Suprapubic skin (tissue), 3 donors: ENCODE measurements around the gene RGL3.

Experiments used
- CTCF ChIP-seq, 2 donors: fragments of 200-600 bp in 1 of 2; fragments of 450-650 bp in 1 of 2; sonication (generic) in 1 of 2; IDR thresholded peaks; one replicate each; pipeline ENCODE4 v1.5.1; 2016 to 2019; ENCODE audit warnings: antibody characterized with exemption in 2 of 2, mild to moderate bottlenecking in 1 of 2, moderate library complexity in 1 of 2
- POLR2A ChIP-seq, 2 donors: fragments of 450-650 bp; IDR thresholded peaks; one replicate each; pipeline ENCODE4 v1.6.1; 2017; ENCODE audit warnings: antibody characterized with exemption in 2 of 2, mild to moderate bottlenecking in 2 of 2, moderate library complexity in 2 of 2

GRCh38 chr19:11451327-11451870 is 32.3 kb upstream of the RGL3 start:
- no peak for TF ChIP-seq CTCF (IDR thresholded peaks at IDR 0.05)
- TF ChIP-seq POLR2A (IDR thresholded peaks at IDR 0.05), result no peak
